SK-MEL-5 (cell line): ENCODE results near the gene PLCD1. TPM values are rescaled to one million over a fixed set of nuclear protein-coding genes. Genes with fewer than 3 reads are reported as not detected.
A peak's percentile ranks its signal among the peaks of the same experiment; 100 is the strongest.

ENCODE experiments used
- DNase-seq: peaks from one replicate; pipeline ENCODE4 v3.0.0-alpha.2; 2016; ENCODE audit warnings: low read depth, low spot score
- in situ Hi-C: cut with HindIII; loops from 2 replicates; pipeline ENCODE4 v1.10.0; 2016; ENCODE audit warnings: low sequenced_read_pairs, high pct_unique_total_duplicates, low pct_unique_long_range_greater_than_20kb
- total RNA-seq: library from RNA; depleted of rRNA; stranded (reverse); fragments of >200 nt; shearing (Covaris generic); gene quantifications from 2 replicates; pipeline ENCODE4 v1.2.3, GENCODE V29; 2014

Gene PLCD1
- total RNA-seq, 1 experiment from 2014 or later, result 7.0 TPM

DNA sequence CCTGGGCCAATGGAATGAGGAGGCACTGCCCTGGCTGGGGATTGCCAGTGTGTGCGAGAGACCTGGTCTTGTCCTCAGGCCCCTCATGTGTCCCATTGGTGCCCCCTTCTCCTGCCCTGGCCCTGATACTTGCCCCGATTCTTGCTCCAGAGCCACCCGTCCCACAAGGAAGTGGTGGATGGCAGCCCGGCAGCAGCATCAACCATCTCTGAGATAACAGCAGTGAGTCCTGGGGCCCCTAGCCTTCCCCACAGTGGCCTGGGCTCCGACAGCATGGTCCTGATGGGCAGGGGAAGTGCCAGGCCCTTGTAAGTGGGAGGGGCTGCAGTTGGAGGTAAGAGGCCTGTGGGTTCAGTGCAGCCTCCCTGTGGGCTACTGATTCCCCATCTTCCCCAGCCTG is 23.4 kb downstream of the PLCD1 start:
- in situ Hi-C loops, result no loop called here
- DNase-seq, result no peak

DNA sequence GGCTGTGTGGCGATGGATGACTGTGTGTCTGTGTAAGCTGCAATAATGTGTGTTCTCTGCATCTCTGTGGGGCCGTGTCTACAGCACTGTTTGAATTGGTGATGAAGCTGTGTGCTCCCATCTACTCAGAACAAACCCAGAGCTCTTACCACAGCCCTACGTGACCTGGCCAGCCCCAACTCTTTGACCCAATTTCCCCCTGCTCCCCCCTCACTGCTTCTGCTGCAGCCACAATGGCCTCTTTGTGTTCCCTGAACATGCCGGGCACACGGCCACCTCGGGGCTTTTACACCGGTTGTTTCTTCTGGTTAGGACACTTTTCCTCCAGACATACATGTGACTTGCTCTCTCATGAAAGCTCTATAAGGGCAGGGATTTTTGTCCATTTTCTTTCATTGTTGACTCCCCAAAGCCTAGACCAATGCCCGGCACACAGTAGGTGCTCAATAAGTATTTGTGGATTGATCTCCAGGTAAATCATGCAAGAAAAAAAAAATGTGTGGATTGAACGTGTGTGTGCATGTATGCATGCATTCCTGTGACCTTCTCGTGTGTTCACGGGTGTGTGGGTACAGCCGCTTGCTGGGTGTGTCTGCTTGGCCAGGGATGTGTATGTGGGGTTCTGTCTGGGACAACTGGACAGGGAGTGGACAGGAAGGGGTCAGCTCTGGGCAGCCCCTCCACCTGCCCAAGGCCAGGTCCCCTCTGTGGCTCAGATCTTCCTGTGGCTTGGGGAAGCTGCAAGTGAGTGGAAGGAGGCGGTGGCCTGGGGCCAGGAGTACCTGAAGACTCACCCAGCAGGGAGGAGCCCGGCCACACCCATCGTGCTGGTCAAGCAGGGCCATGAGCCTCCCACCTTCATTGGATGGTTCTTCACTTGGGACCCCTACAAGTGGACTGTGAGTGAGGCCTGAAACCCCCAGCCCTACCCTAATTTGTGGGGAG is 24.1 kb downstream of the PLCD1 start:
- peak; percentile 92 for DNase-seq
- in situ Hi-C loops, result no loop called here

DNA sequence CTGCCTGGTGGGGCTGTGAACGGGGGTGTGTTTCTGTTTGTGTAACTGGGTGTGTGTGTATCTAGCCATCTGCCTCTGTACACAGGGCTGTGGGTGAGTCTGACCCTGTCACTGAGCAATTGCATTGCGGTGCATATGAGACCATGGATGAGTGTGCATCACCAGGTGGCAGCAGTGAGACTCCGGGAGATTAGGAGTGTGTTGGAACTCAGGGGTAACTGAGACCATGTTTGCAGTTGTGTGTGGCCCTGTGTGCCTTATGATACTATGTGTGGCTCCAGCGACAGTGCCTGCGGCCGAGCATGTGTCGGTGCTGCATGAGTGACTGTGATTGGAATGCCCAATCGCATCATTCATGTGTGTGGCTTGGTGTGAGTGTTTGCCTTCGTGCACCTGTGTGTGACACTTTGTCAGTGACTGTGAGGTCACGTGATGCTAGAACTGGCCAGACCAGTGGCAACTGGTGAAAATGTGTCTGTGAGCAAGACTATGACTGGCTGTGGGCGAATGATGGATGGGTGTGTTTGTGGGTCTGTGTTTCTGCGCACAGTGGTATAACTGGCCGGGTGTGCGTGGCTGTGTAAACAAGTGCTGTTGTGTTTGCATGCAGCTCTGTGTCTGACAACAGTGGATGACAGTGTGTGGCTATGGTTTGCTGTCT is 24.9 kb downstream of the PLCD1 start:
- in situ Hi-C loops, result no loop called here
- peak; percentile 84 for DNase-seq

DNA sequence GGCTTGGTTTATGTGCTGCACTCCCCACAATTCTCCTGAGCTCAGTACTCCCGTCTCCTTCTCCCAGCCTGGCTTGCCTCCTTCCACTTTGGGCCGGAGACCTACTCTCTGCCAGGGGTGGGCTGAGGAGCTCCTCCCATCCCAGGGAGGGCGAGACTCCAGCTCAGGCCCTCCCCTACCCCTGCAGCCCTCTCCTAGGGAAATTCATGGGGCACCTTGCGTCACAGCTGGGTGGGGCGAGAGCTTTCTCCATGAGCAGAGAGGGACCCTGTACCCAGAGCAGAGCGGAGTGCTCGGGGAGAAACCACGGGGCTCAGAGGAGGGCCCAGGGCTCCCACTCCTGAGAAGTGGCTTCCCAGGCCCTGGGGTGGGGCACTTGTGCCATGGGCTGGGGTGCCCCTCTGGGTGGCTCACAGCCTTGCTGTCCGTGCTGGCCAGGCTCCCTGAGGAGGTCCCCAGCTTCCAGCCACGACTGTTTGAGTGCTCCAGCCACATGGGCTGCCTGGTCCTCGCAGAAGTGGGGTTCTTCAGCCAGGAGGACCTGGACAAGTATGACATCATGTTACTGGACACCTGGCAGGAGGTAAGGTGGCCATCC is 25.5 kb downstream of the PLCD1 start:
- DNase-seq, result no peak
- in situ Hi-C loops, result no loop called here

DNA sequence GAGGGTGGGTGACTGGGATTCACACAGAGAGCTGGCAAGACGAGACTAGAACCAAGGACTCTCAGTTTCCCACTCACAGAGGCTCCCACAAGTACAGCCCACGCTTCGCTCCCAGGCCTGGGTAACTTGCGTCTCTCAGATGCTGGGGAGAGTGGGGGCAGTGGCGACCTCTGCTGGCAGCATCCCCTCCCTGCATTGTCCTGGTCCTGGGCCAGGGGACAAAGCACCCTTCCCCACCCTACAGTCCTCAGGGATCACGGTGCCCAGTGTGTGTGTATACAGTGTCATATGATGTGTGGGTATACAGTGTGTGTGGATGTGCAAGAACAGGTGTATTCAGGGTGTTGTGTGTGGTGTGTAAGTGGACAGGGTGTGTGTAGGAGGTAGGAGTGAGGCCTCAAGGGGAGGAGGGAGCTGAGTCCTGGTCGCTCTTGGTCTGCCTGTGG is 26.0 kb downstream of the PLCD1 start:
- peak; percentile 68 for DNase-seq

DNA sequence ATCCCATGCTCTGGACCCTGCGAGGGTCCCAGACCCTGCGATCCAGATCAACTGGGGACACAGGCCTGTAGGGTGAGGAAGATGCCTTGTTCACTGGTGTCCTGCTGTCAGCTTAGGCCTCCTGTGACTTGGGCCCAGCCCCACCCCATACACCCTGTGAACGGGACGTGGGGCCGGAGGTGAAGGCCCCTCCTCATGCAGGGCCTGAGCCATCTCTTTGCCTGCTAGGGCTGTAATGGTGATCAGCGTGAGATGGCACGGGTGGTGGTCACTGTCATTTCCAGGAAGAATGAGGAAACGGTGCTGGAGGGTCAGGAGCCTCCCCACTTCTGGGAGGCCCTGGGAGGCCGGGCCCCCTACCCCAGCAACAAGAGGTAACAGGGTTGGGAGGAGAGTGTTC is 26.5 kb downstream of the PLCD1 start:
- in situ Hi-C loops, result no loop called here
- DNase-seq, result no peak

More for the DNA sequence above, 26.0 kb downstream of the PLCD1 start:
- in situ Hi-C loops, result no loop called here

DNA sequence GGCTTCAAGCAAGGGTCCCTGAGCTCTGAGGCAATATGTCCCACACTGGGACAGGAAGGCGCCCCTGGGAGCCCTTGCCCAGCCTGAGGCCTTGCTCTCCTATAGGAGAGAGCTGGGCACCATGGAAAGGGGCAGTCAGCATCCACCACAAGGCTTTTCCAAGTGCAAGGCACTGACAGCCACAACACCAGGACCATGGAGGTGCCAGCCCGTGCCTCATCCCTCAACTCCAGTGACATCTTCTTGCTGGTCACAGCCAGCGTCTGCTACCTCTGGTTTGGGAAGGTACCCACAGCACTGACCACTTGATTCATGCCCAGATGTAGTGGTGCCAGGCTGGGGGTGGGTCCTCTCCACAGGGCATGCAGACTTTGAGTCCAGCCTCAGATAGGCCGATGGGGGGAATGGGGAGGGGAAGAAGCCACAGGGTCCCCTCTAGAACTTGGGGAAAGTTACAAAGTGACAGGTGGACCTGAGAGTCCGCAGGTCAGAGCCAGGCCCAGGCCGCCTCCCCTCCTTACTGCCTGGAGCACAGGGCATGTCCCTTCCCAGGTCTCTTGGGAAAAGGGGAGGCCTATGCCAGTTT is 27.1 kb downstream of the PLCD1 start:
- no peak for DNase-seq
- in situ Hi-C loops, result no loop called here

DNA sequence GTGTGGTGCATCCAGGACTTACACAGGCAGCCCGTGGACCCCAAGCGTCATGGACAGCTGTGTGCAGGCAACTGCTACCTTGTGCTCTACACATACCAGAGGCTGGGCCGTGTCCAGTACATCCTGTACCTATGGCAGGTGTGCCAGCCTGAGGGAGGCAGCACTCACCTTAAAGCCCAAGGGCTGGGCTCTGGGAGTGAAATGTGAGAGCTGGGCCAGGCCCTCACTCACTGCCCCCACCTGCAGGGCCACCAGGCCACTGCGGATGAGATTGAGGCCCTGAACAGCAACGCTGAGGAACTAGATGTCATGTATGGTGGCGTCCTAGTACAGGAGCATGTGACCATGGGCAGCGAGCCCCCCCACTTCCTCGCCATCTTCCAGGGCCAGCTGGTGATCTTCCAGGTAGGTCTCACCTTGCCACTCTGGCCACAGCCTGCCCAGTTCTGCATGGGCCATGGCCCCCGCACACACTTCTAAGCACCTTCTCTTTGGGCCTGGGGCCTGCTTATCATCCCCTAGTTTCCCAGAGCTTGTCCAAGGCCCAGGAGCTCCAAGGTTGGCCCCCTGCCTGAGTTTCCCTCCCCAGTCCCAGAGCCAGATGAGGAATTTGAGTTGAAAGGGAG is 27.9 kb downstream of the PLCD1 start:
- DNase-seq, result no peak

DNA sequence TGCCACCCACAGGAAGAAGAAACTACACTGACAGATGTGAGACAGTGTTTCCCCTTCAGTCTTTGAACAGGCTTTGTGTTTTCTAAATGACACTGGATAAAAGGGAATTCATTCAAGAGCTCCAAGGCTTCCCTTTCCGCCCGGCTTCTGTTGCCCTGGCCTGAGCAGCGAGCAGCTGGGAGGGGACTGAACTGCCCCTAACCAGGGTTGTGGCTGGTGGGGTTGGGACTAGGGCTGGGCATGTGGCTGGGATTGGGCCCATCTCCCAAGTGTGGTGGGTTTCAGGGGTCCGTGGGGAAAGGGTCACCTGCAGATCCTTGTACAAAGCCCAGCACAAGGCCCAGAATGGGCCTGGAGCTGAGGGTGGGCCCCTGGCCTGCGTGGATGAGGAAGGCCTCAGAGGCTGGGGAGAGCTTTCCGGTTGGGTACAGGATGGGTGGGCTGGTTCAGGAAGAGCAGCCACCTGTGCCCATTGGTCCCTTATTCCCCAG is 28.4 kb downstream of the PLCD1 start:
- in situ Hi-C loops, result no loop called here
- no peak for DNase-seq

More for the DNA sequence above, 27.9 kb downstream of the PLCD1 start:
- in situ Hi-C loops, result no loop called here

DNA sequence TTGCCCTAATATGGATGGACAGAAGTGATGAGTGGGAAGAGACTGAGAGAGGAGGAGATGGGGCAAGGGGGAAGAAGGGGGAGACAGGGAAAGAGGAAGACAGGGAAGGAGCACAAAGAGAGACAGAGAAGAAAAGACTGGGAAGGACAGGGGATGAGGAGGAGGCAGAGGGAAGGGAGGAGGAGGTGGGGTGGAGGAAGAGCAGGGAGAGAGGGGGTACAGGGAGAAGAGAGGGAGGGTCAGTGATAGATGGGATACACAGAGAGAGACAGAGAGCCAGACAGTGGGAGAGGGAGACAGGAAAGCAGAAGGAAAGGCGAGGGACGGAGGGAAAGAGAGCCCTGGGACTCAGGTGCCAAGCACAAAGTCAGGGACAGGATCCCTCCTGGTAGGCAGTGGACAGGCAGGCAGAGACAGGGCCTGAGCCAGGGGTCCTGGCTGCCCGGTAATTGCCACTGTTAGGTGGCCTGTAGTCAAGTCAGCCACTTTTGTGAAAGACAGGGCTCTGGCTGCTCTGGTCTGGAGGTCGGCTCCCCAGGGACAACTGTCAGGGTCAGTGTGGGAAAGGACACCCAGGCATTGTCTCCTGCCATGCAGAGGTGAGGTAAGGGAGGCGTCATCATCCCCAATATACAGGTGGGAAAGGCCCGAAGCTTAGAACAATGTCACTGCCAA is 29.1 kb downstream of the PLCD1 start:
- in situ Hi-C loops, result no loop called here
- DNase-seq, result no peak

DNA sequence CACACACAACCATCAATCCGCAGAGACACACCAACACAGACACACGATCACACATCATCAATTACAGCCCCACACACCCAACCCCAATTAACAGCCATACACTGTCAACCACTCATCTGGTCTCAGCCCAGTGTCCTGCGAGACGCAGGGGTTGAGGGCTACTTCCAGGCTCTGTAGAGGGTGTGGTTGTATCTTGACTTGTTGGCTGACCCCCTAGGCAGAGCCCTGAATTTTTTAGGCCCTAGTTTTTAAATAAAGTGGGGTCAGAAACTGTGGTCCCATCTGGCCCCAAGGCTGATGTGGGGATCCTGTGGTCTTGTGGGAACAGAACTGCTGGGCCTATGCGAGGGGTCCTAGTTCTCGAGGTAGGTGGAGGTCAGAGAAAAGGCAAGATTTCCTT is 29.6 kb downstream of the PLCD1 start:
- DNase-seq, result no peak
- in situ Hi-C loops, result no loop called here

DNA sequence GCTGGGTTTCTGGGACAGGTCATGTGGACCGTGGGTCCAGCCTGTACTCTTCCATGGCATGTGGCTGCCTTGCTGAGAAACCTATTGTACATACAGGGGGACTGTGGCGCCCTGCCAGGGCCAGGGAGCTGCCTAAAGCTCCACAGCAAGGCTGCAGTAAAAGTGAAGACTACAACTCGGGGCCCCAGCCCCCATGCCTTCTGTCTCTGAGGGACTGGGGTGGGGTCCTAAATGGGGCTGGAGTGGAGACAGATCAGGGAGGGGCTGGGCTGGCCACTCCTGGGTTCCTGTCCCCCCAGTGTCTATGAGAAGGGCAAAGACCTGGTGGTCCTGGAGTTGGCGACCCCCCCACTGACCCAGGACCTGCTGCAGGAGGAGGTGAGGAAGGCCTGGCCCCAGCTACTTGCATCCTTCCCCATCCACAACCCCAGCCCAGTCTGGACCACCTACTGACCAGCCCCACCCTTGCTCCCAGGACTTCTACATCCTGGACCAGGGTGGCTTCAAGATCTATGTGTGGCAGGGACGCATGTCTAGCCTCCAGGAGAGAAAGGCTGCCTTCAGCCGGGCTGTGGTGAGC is 31.6 kb downstream of the PLCD1 start:
- no peak for DNase-seq
- in situ Hi-C loops, result no loop called here

DNA sequence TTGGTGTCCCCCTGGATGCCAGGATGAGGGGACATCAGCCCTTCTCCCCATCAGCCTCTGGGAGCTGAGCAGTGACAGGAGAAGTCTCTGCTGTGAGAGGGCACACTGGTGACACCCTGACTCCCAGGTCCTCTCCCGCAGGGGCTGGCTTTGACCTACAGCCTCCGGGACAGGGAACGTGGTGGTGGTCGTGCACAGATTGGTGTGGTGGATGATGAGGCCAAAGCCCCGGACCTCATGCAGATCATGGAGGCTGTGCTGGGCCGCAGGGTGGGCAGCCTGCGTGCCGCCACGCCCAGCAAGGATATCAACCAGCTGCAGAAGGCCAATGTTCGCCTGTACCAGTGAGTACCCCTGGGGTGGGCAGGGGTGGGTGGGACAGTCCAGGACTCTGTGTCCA is 32.1 kb downstream of the PLCD1 start:
- no peak for DNase-seq
- in situ Hi-C loops, result no loop called here

DNA sequence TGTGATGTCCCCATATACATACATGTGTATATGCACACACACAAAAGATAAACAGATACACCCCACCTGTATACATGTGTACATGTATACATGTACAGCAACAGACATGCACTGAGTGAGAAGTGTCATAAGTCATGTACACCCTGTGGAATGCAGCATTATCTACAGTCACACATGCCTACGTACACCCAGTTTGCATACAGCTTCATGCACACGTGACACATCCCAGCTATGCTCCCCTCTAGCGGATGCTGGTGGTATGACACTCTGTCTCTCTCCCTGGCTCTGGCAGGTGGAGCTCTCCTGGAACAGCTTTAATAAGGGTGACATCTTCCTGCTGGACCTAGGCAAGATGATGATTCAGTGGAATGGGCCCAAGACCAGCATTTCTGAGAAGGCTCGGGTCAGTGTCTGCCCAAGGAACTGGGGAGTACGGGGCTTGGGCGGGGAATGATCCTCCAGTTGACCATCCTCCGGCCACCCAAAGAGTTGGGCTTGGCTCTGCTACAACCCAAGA is 32.6 kb downstream of the PLCD1 start:
- peak; percentile 88 for DNase-seq
- in situ Hi-C loops, result no loop called here

DNA sequence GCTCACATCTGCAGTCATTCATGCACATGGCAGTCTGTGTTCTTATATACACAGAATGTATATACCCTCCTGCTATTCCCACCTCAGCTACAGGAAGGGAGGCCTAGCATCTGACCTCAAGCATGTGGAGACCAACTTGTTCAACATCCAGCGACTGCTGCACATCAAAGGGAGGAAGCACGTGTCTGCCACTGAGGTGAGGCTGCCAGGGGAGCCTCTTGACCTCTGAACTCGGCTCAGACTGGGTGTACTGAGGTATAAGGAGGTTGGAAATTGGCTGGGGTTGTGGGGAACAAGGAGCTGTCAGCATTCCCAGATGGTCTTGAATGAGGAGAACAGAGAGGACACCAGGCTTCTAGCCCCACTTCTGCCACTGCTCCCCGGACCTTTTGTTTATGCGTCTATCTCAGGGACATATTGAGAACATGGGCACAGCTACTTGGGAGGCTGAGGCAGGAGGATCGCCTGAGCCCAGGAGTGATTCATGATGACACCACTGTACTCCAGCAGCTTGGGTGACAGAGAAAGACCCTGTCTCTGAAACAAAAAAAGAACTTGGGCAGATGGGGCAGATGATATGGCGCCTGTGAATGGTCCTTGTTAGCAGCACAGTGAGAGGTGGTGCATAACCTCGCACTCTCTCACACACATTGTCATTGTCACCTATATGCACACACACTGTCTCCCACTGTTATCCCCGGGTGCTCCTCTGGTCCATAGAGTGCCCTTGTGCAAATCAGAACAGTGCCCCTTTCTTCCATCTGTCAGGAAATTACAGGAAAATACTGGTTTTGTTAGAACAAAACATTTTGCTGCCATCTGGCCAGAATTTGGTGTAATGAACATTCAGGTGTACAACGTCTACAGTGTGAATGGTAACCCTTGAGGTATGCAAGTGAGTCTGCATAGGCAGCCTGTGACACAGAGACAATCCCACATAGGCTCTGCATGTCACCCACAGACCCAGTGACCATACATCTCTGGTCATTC is 33.5 kb downstream of the PLCD1 start:
- in situ Hi-C loops, result no loop called here
- no peak for DNase-seq

DNA sequence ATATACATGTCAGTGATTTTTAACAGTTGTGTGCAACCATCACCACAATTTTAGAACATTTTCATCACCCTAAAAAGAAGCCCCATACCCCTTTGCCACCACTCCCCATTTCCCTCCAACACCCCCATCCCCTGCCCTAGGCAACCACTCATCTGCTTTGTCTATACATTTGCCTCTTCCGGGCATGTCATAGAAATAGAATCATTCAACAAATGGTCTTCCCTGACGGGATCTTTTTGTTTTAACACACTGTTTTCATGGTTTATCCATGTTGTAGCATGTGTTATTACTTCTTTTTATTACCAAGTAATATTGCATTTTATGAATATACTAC is 34.8 kb downstream of the PLCD1 start:
- in situ Hi-C loops, result no loop called here
- no peak for DNase-seq
